GM10266 (cell line): ENCODE results near the gene HCFC1.

Source experiments
- DNase-seq: peaks from one replicate; pipeline ENCODE4 v3.0.0; 2012; ENCODE audit errors: extremely low spot score
- CTCF ChIP-seq: IDR thresholded peaks from 2 replicates; pipeline ENCODE4 v1.5.1; 2012; ENCODE audit warnings: mild to moderate bottlenecking, low read depth; ENCODE audit not compliant: control insufficient read depth, insufficient read depth; ENCODE audit errors: missing control alignments

The HCFC1 gene

DNA sequence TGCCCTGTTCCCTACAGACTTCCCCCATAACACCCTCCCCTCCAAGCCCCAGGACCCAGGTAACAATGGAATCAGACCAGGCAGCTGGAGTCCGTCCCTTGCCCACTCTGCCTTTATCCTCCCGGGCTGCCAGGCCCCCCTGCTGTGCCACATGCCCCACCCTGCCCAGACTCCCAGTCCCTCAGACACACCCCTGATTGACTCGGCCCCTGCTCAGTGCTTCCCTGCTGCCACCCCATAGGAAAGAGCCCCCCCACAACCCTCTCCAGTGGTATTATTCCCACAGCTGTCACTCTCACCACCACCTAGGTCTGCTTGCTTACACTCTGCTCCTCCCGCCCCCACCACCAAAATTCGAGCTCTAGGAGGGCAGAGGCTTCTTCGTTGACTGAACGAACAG, 32.0 kb downstream of the HCFC1 start:
- DNase-seq, result no peak
- no peak for TF ChIP-seq CTCF

DNA sequence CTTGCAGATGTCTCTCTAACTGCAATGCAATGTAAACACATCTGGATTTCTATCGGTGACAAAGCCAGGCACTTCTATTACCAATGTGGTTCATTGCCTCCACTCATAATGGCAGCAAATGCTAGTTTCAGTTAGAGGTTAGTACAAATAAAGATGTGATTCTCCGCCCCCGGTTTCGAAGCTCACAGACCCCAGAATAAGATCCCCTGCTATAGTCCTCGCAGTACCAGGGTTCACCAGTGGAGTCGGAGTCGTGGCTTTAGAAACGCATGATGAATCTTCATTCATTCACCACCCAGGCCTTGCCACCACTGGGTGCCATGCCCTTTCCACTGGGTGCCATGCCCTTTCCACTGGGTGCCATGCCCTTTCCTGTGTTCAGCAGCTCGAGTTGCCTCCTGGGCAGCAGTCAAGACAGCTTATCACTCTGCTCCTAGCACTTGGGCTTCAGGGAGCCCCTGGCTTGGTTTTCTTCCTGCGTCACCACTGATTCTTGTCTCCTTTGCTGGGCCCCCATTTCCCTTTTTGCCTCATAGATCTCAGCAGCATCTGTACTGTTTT, 33.3 kb downstream of the HCFC1 start:
- no peak for TF ChIP-seq CTCF
- DNase-seq, result no peak

DNA sequence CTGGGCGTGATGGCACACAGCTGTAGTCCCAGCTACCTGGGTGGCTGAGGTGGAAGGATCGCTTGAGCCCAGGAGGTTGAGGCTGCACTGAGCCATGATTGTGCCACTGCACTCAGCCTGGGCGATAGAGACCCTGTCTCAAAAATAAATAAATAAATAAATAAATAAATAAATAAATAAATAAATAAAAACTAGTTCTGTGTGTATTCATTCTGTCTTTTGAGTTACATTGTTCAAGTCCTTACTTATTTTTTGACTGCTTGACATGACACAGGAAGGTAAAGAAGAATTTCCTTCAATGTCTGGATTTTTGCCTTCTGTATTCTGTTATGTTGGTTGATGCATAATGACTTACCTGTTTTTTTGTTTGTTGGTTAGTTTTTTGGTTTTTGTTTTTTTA, 34.6 kb downstream of the HCFC1 start:
- no peak for DNase-seq
- no peak for TF ChIP-seq CTCF

DNA sequence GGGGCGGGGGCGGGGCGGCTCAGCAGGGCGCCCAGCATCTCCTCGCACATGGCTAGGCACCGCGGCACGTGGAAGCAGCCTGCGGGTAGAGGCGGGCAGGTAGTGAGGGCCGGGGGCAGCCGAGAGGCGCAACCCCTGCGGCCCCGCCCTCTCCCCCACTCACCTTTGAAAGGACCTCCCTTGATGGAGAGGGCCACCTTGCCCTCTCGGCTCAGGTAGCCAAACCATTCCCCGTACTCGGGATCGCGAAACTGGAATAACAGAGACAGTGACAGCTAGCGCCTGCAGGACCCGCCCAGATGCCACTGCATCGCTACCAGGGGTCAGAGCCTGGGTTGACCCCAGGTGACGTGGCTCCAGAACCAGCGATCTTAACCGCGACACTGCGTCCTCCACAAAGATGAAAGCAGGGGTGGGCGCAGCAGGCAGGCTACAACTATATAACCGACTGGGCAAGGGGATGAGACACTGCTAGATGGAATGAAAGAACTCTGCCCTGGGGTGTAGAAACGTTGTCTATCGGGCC, 36.2 kb downstream of the HCFC1 start:
- no peak for DNase-seq
- no peak for TF ChIP-seq CTCF

GRCh38 chrX:153934762-153935325, 36.8 kb downstream of the HCFC1 start, which contains the start of gene NAA10:
TSS of gene NAA10 (minus strand) at chrX:153935037. CDS start at chrX:153934904, 133 bp downstream.
- TF ChIP-seq CTCF, result no peak
- DNase-seq, result peak; percentile 94

- no peak for TF ChIP-seq CTCF
- DNase-seq, result no peak
Measured at GRCh38 chrX:153934148-153934761, 37.4 kb downstream of the HCFC1 start.

GRCh38 chrX:153933748-153934147, 37.9 kb downstream of the HCFC1 start:
- DNase-seq, result no peak
- TF ChIP-seq CTCF, result no peak
